H9 (cell line): Measurements from ENCODE around the gene TFR2. TPM values are rescaled to one million over a fixed set of nuclear protein-coding genes. Genes with fewer than 3 reads are reported as not detected.

ENCODE experiments used
- DNase-seq: peaks from one replicate; pipeline ENCODE4 v3.0.0-alpha.2; 2017
- H2AFZ ChIP-seq: one replicate; pipeline ENCODE4 v1.6.1; 2013; ENCODE audit warnings: mild to moderate bottlenecking, low read length, control low read depth, moderate library complexity
- H2AK5ac ChIP-seq: 2 replicates; pipeline ENCODE4 v1.6.1; 2013; ENCODE audit warnings: low read length, control low read depth, mixed read lengths; ENCODE audit not compliant: insufficient read length
- H2BK120ac ChIP-seq: one replicate; pipeline ENCODE4 v1.6.1; 2013; ENCODE audit warnings: low read depth, mild to moderate bottlenecking, low read length, control low read depth, inconsistent platforms; ENCODE audit not compliant: poor library complexity, severe bottlenecking
- H2BK12ac ChIP-seq: 2 replicates; pipeline ENCODE4 v1.6.1; 2013; ENCODE audit warnings: low read length, control low read depth, mixed read lengths, low read depth; ENCODE audit not compliant: insufficient read length
- H2BK15ac ChIP-seq: 2 replicates; pipeline ENCODE4 v1.6.1; 2013; ENCODE audit warnings: low read depth, low read length, control low read depth
- H2BK20ac ChIP-seq: one replicate; pipeline ENCODE4 v1.6.1; 2013; ENCODE audit warnings: low read depth, mild to moderate bottlenecking, low read length, control low read depth, inconsistent platforms; ENCODE audit not compliant: poor library complexity, severe bottlenecking
- H2BK5ac ChIP-seq: 2 replicates; pipeline ENCODE4 v1.6.1; 2013; ENCODE audit warnings: low read length, control low read depth, mixed read lengths; ENCODE audit not compliant: insufficient read length
- H3K14ac ChIP-seq: 2 replicates; pipeline ENCODE4 v1.6.1; 2013; ENCODE audit warnings: low read length, control low read depth; ENCODE audit not compliant: insufficient read depth
- H3K18ac ChIP-seq: 2 replicates; pipeline ENCODE4 v1.6.1; 2013; ENCODE audit warnings: low read depth, mild to moderate bottlenecking, mixed read lengths, low read length, control low read depth; ENCODE audit not compliant: insufficient read length
- H3K23ac ChIP-seq: 2 replicates; pipeline ENCODE4 v1.6.1; 2013; ENCODE audit warnings: low read length, control low read depth, mixed read lengths, low read depth; ENCODE audit not compliant: insufficient read length
- H3K23me2 ChIP-seq: 2 replicates; pipeline ENCODE4 v1.6.1; 2013; ENCODE audit warnings: low read depth, mild to moderate bottlenecking, mixed read lengths, low read length, control low read depth; ENCODE audit not compliant: insufficient read length, poor library complexity, severe bottlenecking
- H3K27ac ChIP-seq: 2 replicates; pipeline ENCODE4 v1.5.1; 2013; ENCODE audit warnings: low read length, control low read depth, mixed read lengths, low read depth; ENCODE audit not compliant: insufficient read length
- H3K27me3 ChIP-seq: 2 replicates; pipeline ENCODE4 v1.6.1; 2013; ENCODE audit warnings: low read length, control low read depth, inconsistent platforms; ENCODE audit not compliant: insufficient read depth
- H3K4ac ChIP-seq: 2 replicates; pipeline ENCODE4 v1.6.1; 2013; ENCODE audit warnings: low read depth, mild to moderate bottlenecking, control low read depth, inconsistent platforms, low read length, moderate library complexity
- H3K4me1 ChIP-seq: 2 replicates; pipeline ENCODE4 v1.6.1; 2013; ENCODE audit warnings: low read length, control low read depth, inconsistent platforms; ENCODE audit not compliant: insufficient read depth
- H3K4me2 ChIP-seq: 2 replicates; pipeline ENCODE4 v1.6.1; 2013; ENCODE audit warnings: low read length, control low read depth, mixed read lengths; ENCODE audit not compliant: insufficient read length, insufficient read depth
- H3K56ac ChIP-seq: 2 replicates; pipeline ENCODE4 v1.6.1; 2013; ENCODE audit warnings: low read depth, mild to moderate bottlenecking, mixed read lengths, low read length, control low read depth; ENCODE audit not compliant: insufficient read length
- H3K79me1 ChIP-seq: 2 replicates; pipeline ENCODE4 v1.6.1; 2013; ENCODE audit warnings: low read depth, mild to moderate bottlenecking, moderate library complexity, low read length, control low read depth, inconsistent platforms; ENCODE audit not compliant: insufficient read depth, poor library complexity, severe bottlenecking
- H3K79me2 ChIP-seq: 2 replicates; pipeline ENCODE4 v1.6.1; 2013; ENCODE audit warnings: low read length, control low read depth, inconsistent platforms; ENCODE audit not compliant: insufficient read depth
- H3K9ac ChIP-seq: 2 replicates; pipeline ENCODE4 v1.6.1; 2013; ENCODE audit warnings: low read length, control low read depth, mixed read lengths; ENCODE audit not compliant: insufficient read length; ENCODE audit errors: extremely low read depth
- H3K9me3 ChIP-seq: one replicate; pipeline ENCODE4 v1.6.1; 2013; ENCODE audit warnings: low read depth, low read length, inconsistent platforms; ENCODE audit not compliant: control insufficient read depth
- H3T11ph ChIP-seq: one replicate; pipeline ENCODE4 v1.6.1; 2013; ENCODE audit warnings: mild to moderate bottlenecking, low read length, control low read depth, inconsistent platforms
- H4K20me1 ChIP-seq: one replicate; pipeline ENCODE4 v1.6.1; 2013; ENCODE audit not compliant: control insufficient read depth, insufficient read length, insufficient read depth
- H4K5ac ChIP-seq: 2 replicates; pipeline ENCODE4 v1.6.1; 2013; ENCODE audit warnings: low read depth, mild to moderate bottlenecking, mixed read lengths, low read length, control low read depth; ENCODE audit not compliant: insufficient read length
- H4K8ac ChIP-seq: replicated peaks from 2 replicates; pipeline ENCODE4 v1.6.1; 2013; ENCODE audit warnings: low read length, control low read depth, mixed read lengths, low read depth; ENCODE audit not compliant: insufficient read length
- H4K91ac ChIP-seq: 2 replicates; pipeline ENCODE4 v1.6.1; 2013; ENCODE audit warnings: low read depth, mild to moderate bottlenecking, moderate library complexity, mixed read lengths, low read length, control low read depth; ENCODE audit not compliant: insufficient read length
- H3K27ac Mint-ChIP-seq, 3 experiments: 2 replicates in 2 of 3; 3 replicates in 1 of 3; pipeline ENCODE4 v1.8.0; 2020 to 2021; ENCODE audit warnings: mixed read lengths in 3 of 3, mild to moderate bottlenecking in 1 of 3, moderate library complexity in 1 of 3
- H3K27me3 Mint-ChIP-seq: 2 replicates; pipeline ENCODE4 v1.8.0; 2021; ENCODE audit warnings: low read depth, mild to moderate bottlenecking, moderate library complexity, mixed read lengths
- H3K36me3 Mint-ChIP-seq, 3 experiments: 2 replicates in 2 of 3; 3 replicates in 1 of 3; pipeline ENCODE4 v1.8.0; 2020 to 2021; ENCODE audit warnings: low read depth in 3 of 3, mixed read lengths in 3 of 3; ENCODE audit not compliant: insufficient read depth in 1 of 3
- H3K4me1 Mint-ChIP-seq, 2 experiments: 2 replicates each; pipeline ENCODE4 v1.8.0; 2020; ENCODE audit warnings: mixed read lengths in 2 of 2
- H3K4me3 Mint-ChIP-seq, 2 experiments: 2 replicates in 1 of 2; 3 replicates in 1 of 2; pipeline ENCODE4 v1.8.0; 2020 to 2021; ENCODE audit warnings: mild to moderate bottlenecking in 2 of 2, mixed read lengths in 2 of 2, moderate library complexity in 1 of 2
- H3K9me3 Mint-ChIP-seq, 2 experiments: 2 replicates in 1 of 2; 3 replicates in 1 of 2; pipeline ENCODE4 v1.8.0; 2020; ENCODE audit warnings: mild to moderate bottlenecking in 2 of 2, mixed read lengths in 2 of 2, moderate library complexity in 1 of 2
- CTCF ChIP-seq: fragments of 200-600 bp; sonication (generic); conservative IDR thresholded peaks from 3 replicates; pipeline ENCODE4 v1.8.0; 2021; ENCODE audit warnings: antibody characterized with exemption, mild to moderate bottlenecking
- WGBS: extraction: QIAGEN DNeasy Blood & Tissue Kit; methylation state at CpG from one replicate; pipeline ENCODE4 v1.1.7; 2013; ENCODE audit warnings: missing lambda C conversion rate, low lambda C conversion rate, mixed read lengths; ENCODE audit not compliant: insufficient read length; ENCODE audit errors: extremely low coverage; 5-methylcytosine and 5-hydroxymethylcytosine counted together
- total RNA-seq: library from RNA; stranded (reverse); gene quantifications from 2 replicates; pipeline ENCODE4 v1.2.1, GENCODE V29; 2021

TFR2 gene
- total RNA-seq, 1 experiment from 2014 or later, result 2.3 TPM

DNA sequence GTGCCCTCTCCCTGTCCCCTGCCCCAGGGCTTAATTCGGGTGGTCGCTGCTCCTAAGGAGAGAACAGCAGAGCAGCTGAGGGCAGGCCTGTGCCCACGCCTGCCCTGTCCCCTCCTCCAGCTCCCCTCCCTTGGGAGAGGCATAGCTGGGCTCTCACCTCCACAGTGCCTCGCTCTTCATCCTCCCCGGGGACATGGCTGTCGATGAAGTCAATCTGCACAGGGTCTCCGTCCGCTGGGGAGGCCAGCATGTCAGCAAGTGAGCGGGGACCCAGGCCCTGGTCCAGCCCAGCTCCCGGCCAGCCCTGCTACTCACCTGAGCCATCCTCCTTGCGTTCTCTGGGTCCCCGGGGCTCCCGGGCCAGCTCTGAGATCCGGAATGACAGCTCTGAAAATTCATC is 63.8 kb downstream of the TFR2 start:
- Histone ChIP-seq H3K27ac (no peak overlapping the region), H3K27me3 (no peaks in the 10 kb centered on the region), H3K56ac (no peak overlapping the region), H4K8ac (no peak overlapping the region), H2BK15ac (no peak overlapping the region), H3K4me1 (no peaks in the 10 kb centered on the region), H4K5ac (no peak overlapping the region), H3K9ac (no peak overlapping the region), H4K91ac (no peak overlapping the region), H2BK12ac (no peak overlapping the region), H2AFZ (no peak overlapping the region), H4K20me1 (no peaks in the 10 kb centered on the region), H2BK20ac (no peak overlapping the region), H3K14ac (no peak overlapping the region), H2BK5ac (no peak overlapping the region), H3K4me2 (no peak overlapping the region), H3K18ac (no peak overlapping the region), H3K9me3 (no peaks in the 10 kb centered on the region), H3T11ph (no peak overlapping the region), H2AK5ac (no peak overlapping the region), H2BK120ac (no peak overlapping the region), H3K79me2 (no peaks in the 10 kb centered on the region), H3K23ac (no peak overlapping the region), H3K79me1 (no peaks in the 10 kb centered on the region), H3K23me2 (no peaks in the 10 kb centered on the region), H3K4ac (no peak overlapping the region)
- Mint-ChIP-seq H3K4me3 (no peak overlapping the region), H3K27ac (no peak overlapping the region), H3K9me3 (no peaks in the 10 kb centered on the region), H3K27me3 (no peaks in the 10 kb centered on the region), H3K36me3 (peaks cover 13 to 30% (median 26%) of the 10 kb centered on the region in 3 experiments; a peak in 6 of 7 replicates), H3K4me1 (peaks cover 1 to 2% of the 10 kb centered on the region in 2 experiments)
- no peak for TF ChIP-seq CTCF
- no CpG with 5 or more reads among the region's 14 CpGs for WGBS
- DNase-seq, result peak; percentile 14
